Astrocyte (in vitro differentiated cells and primary cell): ENCODE data around the gene PPP1R16B.

Experiments
- EZH2 ChIP-seq: IDR thresholded peaks from 2 replicates; pipeline ENCODE4 v1.6.1; 2012; ENCODE audit warnings: mild to moderate bottlenecking, low read length, inconsistent platforms; ENCODE audit not compliant: insufficient read depth
- TF ChIP-seq, protein P1 (sequence below): IDR thresholded peaks from 2 replicates; pipeline ENCODE4 v1.5.1; 2011; ENCODE audit warnings: low read depth, mild to moderate bottlenecking, inconsistent platforms, low read length, moderate library complexity; ENCODE audit not compliant: insufficient read depth

DNA sequence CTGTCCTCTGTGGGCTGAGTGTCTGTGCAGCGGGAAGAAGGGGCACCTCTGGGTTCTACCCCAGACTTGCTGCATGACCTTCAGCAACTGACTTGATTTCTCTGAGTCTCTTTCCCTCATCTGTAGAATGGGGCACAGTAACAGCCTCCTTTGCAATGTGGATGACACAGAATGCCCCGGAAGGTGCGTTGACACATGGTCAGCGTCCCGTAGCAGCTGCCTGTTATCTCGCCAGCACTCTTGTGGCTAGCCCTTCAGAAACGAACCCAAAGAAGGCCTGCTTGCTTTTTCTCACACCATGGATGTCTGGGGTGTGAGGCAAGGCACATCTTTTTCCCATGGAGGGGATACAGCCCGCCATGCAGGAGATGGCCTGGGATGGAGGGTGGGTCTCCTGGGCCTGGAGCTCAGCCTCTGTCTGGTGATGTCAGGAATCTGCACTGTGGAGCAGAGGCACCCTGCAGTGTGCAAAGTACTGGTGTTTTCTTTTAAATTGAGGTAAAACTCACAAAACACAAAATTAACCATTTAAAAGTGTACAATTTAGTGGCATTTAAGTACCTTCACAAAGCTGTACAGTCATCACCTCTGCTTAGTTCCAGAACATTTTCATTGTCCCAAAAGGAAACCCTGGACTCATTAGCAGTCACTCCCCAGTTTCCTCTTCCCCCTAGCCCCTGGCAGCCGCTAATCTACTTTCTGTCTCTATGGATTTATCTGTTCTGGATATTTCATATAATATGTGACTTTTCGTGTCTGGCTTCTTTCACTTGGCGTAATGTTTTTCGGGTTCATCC, 61.0 kb downstream of the PPP1R16B start:
- TF ChIP-seq, protein P1, sequence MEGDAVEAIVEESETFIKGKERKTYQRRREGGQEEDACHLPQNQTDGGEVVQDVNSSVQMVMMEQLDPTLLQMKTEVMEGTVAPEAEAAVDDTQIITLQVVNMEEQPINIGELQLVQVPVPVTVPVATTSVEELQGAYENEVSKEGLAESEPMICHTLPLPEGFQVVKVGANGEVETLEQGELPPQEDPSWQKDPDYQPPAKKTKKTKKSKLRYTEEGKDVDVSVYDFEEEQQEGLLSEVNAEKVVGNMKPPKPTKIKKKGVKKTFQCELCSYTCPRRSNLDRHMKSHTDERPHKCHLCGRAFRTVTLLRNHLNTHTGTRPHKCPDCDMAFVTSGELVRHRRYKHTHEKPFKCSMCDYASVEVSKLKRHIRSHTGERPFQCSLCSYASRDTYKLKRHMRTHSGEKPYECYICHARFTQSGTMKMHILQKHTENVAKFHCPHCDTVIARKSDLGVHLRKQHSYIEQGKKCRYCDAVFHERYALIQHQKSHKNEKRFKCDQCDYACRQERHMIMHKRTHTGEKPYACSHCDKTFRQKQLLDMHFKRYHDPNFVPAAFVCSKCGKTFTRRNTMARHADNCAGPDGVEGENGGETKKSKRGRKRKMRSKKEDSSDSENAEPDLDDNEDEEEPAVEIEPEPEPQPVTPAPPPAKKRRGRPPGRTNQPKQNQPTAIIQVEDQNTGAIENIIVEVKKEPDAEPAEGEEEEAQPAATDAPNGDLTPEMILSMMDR, result no peak
- no peak for TF ChIP-seq EZH2
